Muscle of back (tissue), 11 donors: ENCODE data around the gene TSSK2. TPM values are rescaled to one million over a fixed set of nuclear protein-coding genes. Genes with fewer than 3 reads are reported as not detected.
A peak's percentile ranks its signal among the peaks of the same experiment; 100 is the strongest.

ENCODE experiments used
- DNase-seq, 3 donors: peaks; one replicate each; pipeline versions ENCODE4 v3.0.0 to v3.0.0-alpha.2; 2013
- polyA plus RNA-seq, 10 donors: library from polyadenylated mRNA; unstranded; fragments of 120-200 nt; gene quantifications; one replicate each; pipeline ENCODE4 v1.2.1, GENCODE V29; 2013; ENCODE audit not compliant: insufficient read length in 10 of 10

TSSK2 gene
- polyA plus RNA-seq, 10 donors, result 0.11 to 0.62 (median 0.31) TPM; not detected in 7

- DNase-seq, result no peak
These were observed 37.2 kb downstream of the TSSK2 start for GRCh38 chr22:19168088-19168890.

- DNase-seq, result no peak
These were observed 38.2 kb downstream of the TSSK2 start for GRCh38 chr22:19169002-19169946.

GRCh38 chr22:19169947-19170318, 38.8 kb downstream of the TSSK2 start:
- no peak for DNase-seq

- DNase-seq, result no peak
These were observed 41.3 kb downstream of the TSSK2 start for GRCh38 chr22:19172213-19173046.

- no peak for DNase-seq
These were observed 42.2 kb downstream of the TSSK2 start for GRCh38 chr22:19173047-19174035.

- DNase-seq, result no peak
These were observed 43.3 kb downstream of the TSSK2 start for GRCh38 chr22:19174106-19175025.

GRCh38 chr22:19175026-19175601, 44.0 kb downstream of the TSSK2 start:
- DNase-seq, result no peak

GRCh38 chr22:19175602-19176174, 44.6 kb downstream of the TSSK2 start:
- DNase-seq, result no peak

GRCh38 chr22:19176175-19176643, 45.1 kb downstream of the TSSK2 start:
- DNase-seq, result peak in 1 of 3 donors; percentile 48

GRCh38 chr22:19176732-19177131, 45.6 kb downstream of the TSSK2 start:
- DNase-seq, result no peak

GRCh38 chr22:19177164-19178064, 46.3 kb downstream of the TSSK2 start:
- DNase-seq, result peak in 1 of 3 donors; percentile 56

- DNase-seq, result peak; percentile 9 to 82 (median 49)
These were observed 47.1 kb downstream of the TSSK2 start for GRCh38 chr22:19178065-19178656.

GRCh38 chr22:19178657-19179496, 47.8 kb downstream of the TSSK2 start, which contains the start of gene SLC25A1:
TSS of gene SLC25A1 (minus strand) at chr22:19178736. CDS start at chr22:19178673, 63 bp downstream.
- peak; percentile 83 to 93 (median 89) for DNase-seq

GRCh38 chr22:19179497-19180048, 48.5 kb downstream of the TSSK2 start:
- peak; percentile 54 to 91 (median 73) for DNase-seq

GRCh38 chr22:19180234-19180633, 49.1 kb downstream of the TSSK2 start:
- DNase-seq, result no peak
